Spleen (tissue), 7 donors: ENCODE data around the gene RCSD1.

Experiments used
- CTCF ChIP-seq, 11 experiments: fragments of 200-600 bp in 7 of 11; fragments of 450-650 bp in 4 of 11; sonication (generic) in 4 of 11; IDR thresholded peaks in 8 of 11; conservative IDR thresholded peaks in 3 of 11; 1 replicate in 7 of 11; 2 replicates in 4 of 11; pipeline versions ENCODE4 v1.4.0 to v1.8.0; 2016 to 2021; ENCODE audit warnings: antibody characterized with exemption in 11 of 11, inconsistent platforms in 4 of 11, mild to moderate bottlenecking in 1 of 11
- POLR2A ChIP-seq, 3 donors: fragments of 450-650 bp; IDR thresholded peaks; one replicate each; pipeline ENCODE4 v1.5.1; 2017; ENCODE audit warnings: antibody characterized with exemption in 3 of 3, mild to moderate bottlenecking in 1 of 3
- donor health status: DM: no; HTN: no; CAD: no; lungs with moderate emphysema.
- donor health status: DM: no; HTN: no; CAD: no.
- donor health status: DM: no; HTN: no; CAD: no.

GRCh38 chr1:167638064-167638463, 8.0 kb downstream of the RCSD1 start:
- TF ChIP-seq POLR2A (IDR thresholded peaks at IDR 0.05) (no peak), CTCF (IDR thresholded peaks at IDR 0.05 in 8 of 11, conservative IDR thresholded peaks at IDR 0.05 in 3 of 11) (no peak)
